IPS-15b (cell line): ENCODE measurements around the gene CLEC16A.

Source experiments
- H3K27me3 ChIP-seq: one replicate; pipeline ENCODE4 v1.6.1; 2013; ENCODE audit warnings: low read length; ENCODE audit not compliant: control insufficient read depth, insufficient read depth
- H3K36me3 ChIP-seq: one replicate; pipeline ENCODE4 v1.6.1; 2013; ENCODE audit warnings: low read length; ENCODE audit not compliant: control insufficient read depth, insufficient read depth
- H3K4me1 ChIP-seq: one replicate; pipeline ENCODE4 v1.6.1; 2013; ENCODE audit warnings: mild to moderate bottlenecking, low read length; ENCODE audit not compliant: control insufficient read depth, insufficient read depth
- H3K4me3 ChIP-seq: one replicate; pipeline ENCODE4 v1.5.1; 2013; ENCODE audit warnings: low read depth, low read length
- H3K9ac ChIP-seq: one replicate; pipeline ENCODE4 v1.6.1; 2013; ENCODE audit warnings: low read depth, mild to moderate bottlenecking, low read length
- H3K9me3 ChIP-seq: one replicate; pipeline ENCODE4 v1.6.1; 2013; ENCODE audit warnings: mild to moderate bottlenecking, low read length; ENCODE audit not compliant: control insufficient read depth, insufficient read depth

Gene CLEC16A

GRCh38 chr16:11045441-11045840 lies 101.1 kb downstream of the CLEC16A start:
- peaks cover 13% of the 10 kb centered on the region for H3K36me3 ChIP-seq
- H3K4me1 ChIP-seq = peaks cover 6% of the 10 kb centered on the region
- no peak overlapping the region for H3K9ac ChIP-seq
- H3K9me3 ChIP-seq = no peaks in the 10 kb centered on the region
- H3K27me3 ChIP-seq = no peaks in the 10 kb centered on the region
- H3K4me3 ChIP-seq = no peak overlapping the region

DNA sequence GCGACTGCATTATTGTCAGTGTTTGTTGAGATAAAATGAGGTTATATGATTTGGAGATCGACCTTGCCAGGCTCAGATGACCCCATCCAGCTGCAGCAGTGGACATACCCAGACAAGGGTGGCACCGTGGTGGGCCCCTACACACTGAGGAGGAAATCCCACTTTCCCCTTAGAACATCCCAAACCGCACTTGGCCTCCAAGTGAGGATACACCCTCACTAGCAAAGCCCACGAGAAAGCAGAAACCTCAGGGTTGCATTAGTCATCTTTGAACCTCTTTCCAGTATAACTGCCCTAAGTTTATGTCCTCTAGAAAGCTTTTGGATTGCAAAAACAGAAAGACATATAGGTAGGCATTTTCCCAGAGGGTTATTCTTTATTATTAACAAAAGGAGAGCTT lies 101.5 kb downstream of the CLEC16A start:
- Histone ChIP-seq H3K9me3 (no peaks in the 10 kb centered on the region), H3K27me3 (no peaks in the 10 kb centered on the region), H3K4me1 (peaks cover 8% of the 10 kb centered on the region), H3K4me3 (no peak overlapping the region), H3K36me3 (peaks cover 17% of the 10 kb centered on the region), H3K9ac (no peak overlapping the region)

DNA sequence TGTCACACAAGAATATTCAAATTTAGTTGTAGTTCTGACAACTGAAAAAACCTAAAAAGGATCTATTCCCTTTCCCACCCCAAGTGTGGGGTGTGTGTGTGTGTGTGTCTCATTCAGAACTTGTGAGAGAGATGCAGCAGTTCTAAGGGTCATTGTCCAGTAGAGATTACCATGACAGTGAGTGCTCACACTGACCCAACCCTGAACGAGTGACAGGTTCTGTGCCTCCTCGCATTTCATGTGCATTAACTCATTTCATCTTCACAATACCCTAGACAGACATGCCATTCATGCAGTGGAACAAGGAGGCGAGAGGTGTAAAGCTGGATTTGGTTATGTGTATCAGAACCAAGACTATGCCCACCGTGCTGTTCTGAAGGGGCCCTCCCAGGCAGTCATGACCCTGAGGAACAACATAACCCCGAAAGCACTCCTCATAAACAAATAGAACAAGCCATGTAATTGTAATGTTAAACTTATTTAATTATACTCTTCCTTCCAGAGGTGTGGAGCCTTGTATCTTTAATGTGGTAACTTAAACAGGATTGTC lies 102.1 kb downstream of the CLEC16A start:
- Histone ChIP-seq H3K36me3 (peaks cover 17% of the 10 kb centered on the region), H3K9me3 (no peaks in the 10 kb centered on the region), H3K4me1 (peaks cover 13% of the 10 kb centered on the region), H3K27me3 (no peaks in the 10 kb centered on the region), H3K9ac (no peak overlapping the region), H3K4me3 (no peak overlapping the region)

DNA sequence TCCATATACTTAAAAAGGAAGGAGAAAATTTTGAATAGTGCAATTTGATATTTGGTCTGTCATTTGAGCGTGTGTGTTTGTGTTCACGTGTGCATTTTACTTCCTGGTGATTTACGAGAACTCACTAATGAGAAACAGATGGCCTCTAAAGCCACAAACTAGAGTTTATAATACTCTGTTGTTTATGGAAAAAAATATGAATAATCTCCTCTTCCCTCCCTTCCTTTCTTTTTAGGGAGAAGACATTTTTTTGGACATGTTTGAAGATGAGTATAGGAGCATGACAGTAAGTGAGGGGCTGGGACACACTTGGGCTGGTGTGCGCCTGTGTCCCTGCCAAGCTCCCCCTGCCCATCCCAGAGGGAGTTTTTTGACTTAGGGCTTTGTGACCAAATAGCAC lies 102.7 kb downstream of the CLEC16A start:
- no peaks in the 10 kb centered on the region for H3K9me3 ChIP-seq
- H3K9ac ChIP-seq = no peak overlapping the region
- peaks cover 16% of the 10 kb centered on the region for H3K4me1 ChIP-seq
- H3K4me3 ChIP-seq = no peak overlapping the region
- H3K27me3 ChIP-seq = no peaks in the 10 kb centered on the region
- peaks cover 17% of the 10 kb centered on the region for H3K36me3 ChIP-seq

DNA sequence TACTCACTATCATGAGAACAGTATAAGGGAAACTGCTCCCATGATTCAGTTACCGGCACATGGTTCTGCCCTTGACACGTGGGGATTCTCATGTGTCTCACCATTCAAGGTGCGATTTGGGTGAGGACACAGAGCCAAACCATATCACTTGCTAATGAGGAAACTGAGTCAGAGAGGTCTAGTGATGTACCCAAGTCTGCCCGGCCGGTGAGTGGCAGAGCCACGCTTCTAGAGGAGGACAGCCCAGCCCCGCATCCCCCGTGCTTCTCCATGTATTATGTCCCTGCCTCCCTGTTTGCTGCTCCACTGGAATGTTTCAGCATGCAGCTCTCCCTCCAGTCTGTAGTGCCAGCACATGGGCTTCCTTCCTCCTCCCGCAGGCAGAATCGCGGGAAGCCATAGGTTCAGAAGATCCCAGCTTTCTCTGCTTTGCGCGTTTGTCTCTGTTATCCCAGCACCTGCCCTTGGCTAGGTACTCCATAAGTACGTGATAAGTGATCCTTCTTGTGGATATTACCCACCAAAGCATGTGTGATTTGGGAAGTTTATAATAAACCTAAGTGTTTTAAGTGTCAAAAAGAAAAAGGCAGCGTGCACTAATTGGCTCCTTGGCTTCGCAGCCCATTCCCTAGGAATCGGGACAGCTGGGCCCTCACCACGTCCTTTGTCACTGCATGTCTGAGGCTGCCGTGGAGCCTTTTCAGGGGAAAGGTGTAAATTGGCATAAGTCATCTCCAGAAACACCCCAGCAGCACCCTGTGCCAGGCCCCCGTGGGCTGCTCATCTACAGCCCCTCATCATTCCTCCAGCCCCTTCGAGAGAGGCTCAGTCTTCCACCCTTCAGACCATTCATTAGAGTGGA lies 103.8 kb downstream of the CLEC16A start:
- H3K27me3 ChIP-seq = no peaks in the 10 kb centered on the region
- no peaks in the 10 kb centered on the region for H3K9me3 ChIP-seq
- peaks cover 16% of the 10 kb centered on the region for H3K4me1 ChIP-seq
- no peak overlapping the region for H3K9ac ChIP-seq
- no peak overlapping the region for H3K4me3 ChIP-seq
- peaks cover 17% of the 10 kb centered on the region for H3K36me3 ChIP-seq

- Histone ChIP-seq H3K4me3 (no peak overlapping the region), H3K9me3 (no peaks in the 10 kb centered on the region), H3K36me3 (peaks cover 17% of the 10 kb centered on the region), H3K27me3 (no peaks in the 10 kb centered on the region), H3K4me1 (peaks cover 16% of the 10 kb centered on the region), H3K9ac (no peak overlapping the region)
These were observed 105.2 kb downstream of the CLEC16A start for GRCh38 chr16:11049396-11050059.

DNA sequence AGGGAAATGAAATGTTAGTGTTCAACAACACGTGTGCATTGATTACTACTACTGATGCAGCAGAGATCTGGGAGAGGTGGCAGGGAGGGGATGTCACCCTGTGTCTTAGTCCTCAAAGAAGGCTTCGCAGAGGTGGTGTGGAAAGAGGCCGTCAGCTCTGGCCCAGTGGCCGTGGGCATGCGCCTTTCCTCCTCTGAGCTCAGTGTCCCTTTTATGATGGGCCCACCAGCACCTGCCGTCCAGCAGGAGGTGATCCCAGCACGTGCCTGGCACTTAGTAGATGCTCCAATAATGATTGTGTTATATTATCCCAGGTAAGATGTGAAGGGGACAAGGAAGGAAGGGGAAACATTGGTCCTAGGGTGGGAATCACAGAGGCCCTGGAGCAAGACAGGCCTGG lies 106.2 kb downstream of the CLEC16A start:
- Histone ChIP-seq H3K9ac (no peak overlapping the region), H3K27me3 (no peaks in the 10 kb centered on the region), H3K36me3 (peaks cover 17% of the 10 kb centered on the region), H3K9me3 (no peaks in the 10 kb centered on the region), H3K4me1 (peaks cover 16% of the 10 kb centered on the region), H3K4me3 (no peak overlapping the region)

DNA sequence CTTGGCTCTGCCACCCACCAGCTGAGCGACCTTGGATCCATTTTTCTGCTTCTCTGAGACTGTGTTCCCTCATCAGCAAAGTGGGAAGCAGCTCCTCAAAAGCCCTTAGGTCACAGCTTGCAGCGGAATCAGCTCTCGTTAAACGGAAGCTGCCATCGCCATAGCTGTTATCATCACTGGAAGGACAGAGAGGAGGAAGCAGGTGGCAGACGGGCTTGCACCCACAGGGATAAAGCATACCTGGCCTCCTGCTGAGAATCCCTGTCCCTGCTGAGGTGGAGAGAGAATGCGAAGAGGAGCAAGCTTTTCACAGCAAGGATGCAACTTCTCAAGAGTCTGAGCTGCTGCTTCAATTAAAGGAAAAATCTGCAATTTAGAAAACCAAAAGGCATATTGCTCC lies 106.6 kb downstream of the CLEC16A start:
- Histone ChIP-seq H3K9me3 (no peaks in the 10 kb centered on the region), H3K27me3 (no peaks in the 10 kb centered on the region), H3K4me1 (peaks cover 16% of the 10 kb centered on the region), H3K9ac (no peak overlapping the region), H3K36me3 (peaks cover 17% of the 10 kb centered on the region), H3K4me3 (no peak overlapping the region)

DNA sequence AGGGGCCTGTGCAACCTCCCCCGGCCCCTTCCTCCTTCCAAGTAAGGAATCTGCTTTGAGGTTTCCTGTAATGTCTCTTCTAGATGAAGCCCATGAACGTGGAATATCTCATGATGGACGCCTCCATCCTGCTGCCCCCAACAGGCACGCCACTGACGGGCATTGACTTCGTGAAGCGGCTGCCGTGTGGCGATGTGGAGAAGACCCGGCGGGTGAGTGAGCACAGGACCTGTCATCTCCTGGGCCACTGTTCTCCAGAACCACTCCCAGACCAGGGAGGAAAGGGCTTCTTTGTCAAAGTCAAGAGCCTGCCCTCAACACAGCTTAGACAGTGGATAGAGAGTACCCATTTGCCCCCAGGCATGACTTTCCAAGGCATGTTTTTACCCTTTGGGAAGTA lies 107.1 kb downstream of the CLEC16A start:
- no peaks in the 10 kb centered on the region for H3K27me3 ChIP-seq
- peaks cover 16% of the 10 kb centered on the region for H3K36me3 ChIP-seq
- no peak overlapping the region for H3K9ac ChIP-seq
- H3K4me3 ChIP-seq = no peak overlapping the region
- no peaks in the 10 kb centered on the region for H3K9me3 ChIP-seq
- H3K4me1 ChIP-seq = peaks cover 16% of the 10 kb centered on the region

GRCh38 chr16:11051879-11052808 lies 107.8 kb downstream of the CLEC16A start:
- Histone ChIP-seq H3K9ac (no peak overlapping the region), H3K9me3 (no peaks in the 10 kb centered on the region), H3K4me3 (no peak overlapping the region), H3K36me3 (peaks cover 13% of the 10 kb centered on the region), H3K4me1 (peaks cover 14% of the 10 kb centered on the region), H3K27me3 (no peaks in the 10 kb centered on the region)

DNA sequence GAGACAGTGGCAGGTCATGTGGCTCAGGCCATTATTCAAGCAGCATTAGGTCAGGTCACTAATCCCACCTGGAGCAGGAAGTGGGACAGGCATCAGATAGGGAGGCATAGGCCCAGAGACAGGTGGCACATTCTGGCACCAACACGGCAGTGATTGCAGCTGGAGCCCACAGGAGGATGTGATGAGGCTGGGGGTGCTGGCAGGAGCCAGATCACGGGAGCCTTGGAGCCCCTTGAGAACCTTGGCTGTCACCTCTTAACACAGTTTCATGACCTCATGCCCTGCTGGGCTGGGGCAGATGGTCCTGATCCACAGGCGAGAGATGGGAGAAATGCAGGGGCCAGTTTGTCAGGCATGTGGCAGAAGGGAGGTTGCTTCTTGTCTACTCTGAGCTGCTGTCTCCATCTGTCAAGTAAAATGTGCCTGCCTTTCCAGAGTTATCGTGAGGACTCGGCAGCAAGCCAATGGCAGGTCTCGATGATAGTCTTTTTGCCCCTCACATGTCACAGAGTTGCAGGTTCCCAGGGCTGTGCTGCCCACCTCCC lies 109.6 kb downstream of the CLEC16A start:
- H3K4me1 ChIP-seq = peaks cover 14% of the 10 kb centered on the region
- no peaks in the 10 kb centered on the region for H3K9me3 ChIP-seq
- no peak overlapping the region for H3K9ac ChIP-seq
- no peak overlapping the region for H3K4me3 ChIP-seq
- H3K36me3 ChIP-seq = peaks cover 4% of the 10 kb centered on the region
- no peaks in the 10 kb centered on the region for H3K27me3 ChIP-seq
